Mesenchymal stem cell (in vitro differentiated cells and primary cell): ENCODE measurements around the gene SLC31A1.

Experiments used
- DNase-seq: peaks from one replicate; pipeline ENCODE4 v3.0.0-alpha.2; 2013
- H2AFZ ChIP-seq: one replicate; pipeline ENCODE4 v1.6.1; 2013; ENCODE audit warnings: low read depth, mild to moderate bottlenecking, control low read depth, inconsistent platforms, low read length, moderate library complexity
- H2AK5ac ChIP-seq: 2 replicates; pipeline ENCODE4 v1.6.1; 2013; ENCODE audit warnings: low read length, moderate library complexity, mild to moderate bottlenecking, inconsistent platforms; ENCODE audit not compliant: severe bottlenecking
- H2BK120ac ChIP-seq: one replicate; pipeline ENCODE4 v1.6.1; 2013; ENCODE audit warnings: low read depth, mild to moderate bottlenecking, inconsistent platforms, low read length, moderate library complexity
- H2BK12ac ChIP-seq, 2 experiments: one replicate each; pipeline ENCODE4 v1.6.1; 2013; ENCODE audit warnings: inconsistent platforms in 2 of 2, low read length in 2 of 2, mild to moderate bottlenecking in 2 of 2, moderate library complexity in 2 of 2, control low read depth in 1 of 2
- H2BK15ac ChIP-seq: one replicate; pipeline ENCODE4 v1.6.1; 2013; ENCODE audit warnings: mild to moderate bottlenecking, low read depth, inconsistent platforms; ENCODE audit not compliant: poor library complexity, severe bottlenecking
- H2BK5ac ChIP-seq: 2 replicates; pipeline ENCODE4 v1.6.1; 2013; ENCODE audit warnings: low read depth, mild to moderate bottlenecking, low read length, control low read depth, inconsistent platforms; ENCODE audit not compliant: poor library complexity, severe bottlenecking
- H3K14ac ChIP-seq, 2 experiments: one replicate each; pipeline ENCODE4 v1.6.1; 2013; ENCODE audit warnings: inconsistent platforms in 2 of 2, low read length in 2 of 2, control low read depth in 1 of 2, mild to moderate bottlenecking in 1 of 2, moderate library complexity in 1 of 2
- H3K18ac ChIP-seq, 2 experiments: one replicate each; pipeline ENCODE4 v1.6.1; 2013; ENCODE audit warnings: inconsistent platforms in 2 of 2, low read length in 2 of 2, control low read depth in 1 of 2, low read depth in 1 of 2, mild to moderate bottlenecking in 1 of 2
- H3K23ac ChIP-seq, 2 experiments: one replicate each; pipeline ENCODE4 v1.6.1; 2013; ENCODE audit warnings: inconsistent platforms in 2 of 2, low read length in 2 of 2, mild to moderate bottlenecking in 2 of 2, moderate library complexity in 2 of 2, control low read depth in 1 of 2
- H3K27ac ChIP-seq: 2 replicates; pipeline ENCODE4 v1.5.1; 2013; ENCODE audit warnings: mild to moderate bottlenecking, moderate library complexity, low read length, control low read depth, inconsistent platforms; ENCODE audit not compliant: poor library complexity, severe bottlenecking
- H3K27me3 ChIP-seq, 2 experiments: 2 replicates each; pipeline versions ENCODE4 v1.6.1 to v1.7.0; 2013; ENCODE audit warnings: low read length in 2 of 2, mild to moderate bottlenecking in 2 of 2, moderate library complexity in 2 of 2, control low read depth in 1 of 2, inconsistent platforms in 1 of 2; ENCODE audit not compliant: control insufficient read depth in 1 of 2, insufficient read depth in 1 of 2
- H3K36me3 ChIP-seq, 2 experiments: 2 replicates each; pipeline versions ENCODE4 v1.6.1 to v1.7.0; 2013; ENCODE audit warnings: low read length in 2 of 2, control low read depth in 1 of 2, inconsistent platforms in 1 of 2, low read depth in 1 of 2, mild to moderate bottlenecking in 1 of 2; ENCODE audit not compliant: insufficient read depth in 2 of 2, control insufficient read depth in 1 of 2
- H3K4ac ChIP-seq, 2 experiments: one replicate each; pipeline ENCODE4 v1.6.1; 2013; ENCODE audit warnings: inconsistent platforms in 2 of 2, low read length in 2 of 2, mild to moderate bottlenecking in 2 of 2, moderate library complexity in 2 of 2, control low read depth in 1 of 2, low read depth in 1 of 2
- H3K4me1 ChIP-seq: 2 replicates; pipeline ENCODE4 v1.6.1; 2013; ENCODE audit warnings: low read depth, low read length, control low read depth; ENCODE audit not compliant: control insufficient read depth, insufficient read depth
- H3K4me2 ChIP-seq: 2 replicates; pipeline ENCODE4 v1.6.1; 2013; ENCODE audit warnings: low read length, mild to moderate bottlenecking, inconsistent platforms; ENCODE audit not compliant: poor library complexity, severe bottlenecking
- H3K4me3 ChIP-seq, 2 experiments: 2 replicates each; pipeline versions ENCODE4 v1.5.1 to v1.7.0; 2013; ENCODE audit warnings: low read length in 2 of 2, mild to moderate bottlenecking in 2 of 2, control low read depth in 1 of 2, low read depth in 1 of 2; ENCODE audit not compliant: insufficient read depth in 1 of 2
- H3K79me1 ChIP-seq: replicated peaks from 2 replicates; pipeline ENCODE4 v1.6.1; 2013; ENCODE audit warnings: mild to moderate bottlenecking, control low read depth, low read length, inconsistent platforms; ENCODE audit not compliant: poor library complexity, severe bottlenecking
- H3K9ac ChIP-seq: 2 replicates; pipeline ENCODE4 v1.7.0; 2013; ENCODE audit warnings: mild to moderate bottlenecking, low read length, moderate library complexity
- H3K9me3 ChIP-seq: 2 replicates; pipeline ENCODE4 v1.7.0; 2013; ENCODE audit warnings: mild to moderate bottlenecking, low read length; ENCODE audit not compliant: control insufficient read depth
- H4K8ac ChIP-seq: one replicate; pipeline ENCODE4 v1.6.1; 2013; ENCODE audit warnings: inconsistent platforms, mild to moderate bottlenecking, low read length, moderate library complexity
- H4K91ac ChIP-seq: one replicate; pipeline ENCODE4 v1.6.1; 2013; ENCODE audit warnings: mild to moderate bottlenecking, low read length, inconsistent platforms
- WGBS: methylation state at CpG from one replicate; pipeline ENCODE4 v1.1.7; 2013; ENCODE audit warnings: mixed read lengths; 5-methylcytosine and 5-hydroxymethylcytosine counted together

The SLC31A1 gene

GRCh38 chr9:113281356-113281755, 60.0 kb downstream of the SLC31A1 start:
- Histone ChIP-seq H2BK15ac (no peak overlapping the region), H3K9me3 (no peaks in the 10 kb centered on the region), H3K9ac (no peak overlapping the region), H3K4me3 (no peak overlapping the region), H2AFZ (no peak overlapping the region), H4K91ac (no peak overlapping the region), H3K14ac (no peak overlapping the region), H2BK120ac (no peak overlapping the region), H3K79me1 (peaks cover 21% of the 10 kb centered on the region), H3K23ac (no peak overlapping the region), H2BK5ac (no peak overlapping the region), H3K18ac (no peak overlapping the region), H3K27me3 (no peaks in the 10 kb centered on the region), H3K36me3 (peaks cover 30 to 86% of the 10 kb centered on the region in 2 experiments), H4K8ac (no peak overlapping the region), H2BK12ac (no peak overlapping the region), H2AK5ac (no peak overlapping the region), H3K27ac (no peak overlapping the region), H3K4me2 (no peak overlapping the region), H3K4ac (no peak overlapping the region), H3K4me1 (no peaks in the 10 kb centered on the region)
- WGBS: 97% methylated on average over 4 of the region's 4 CpGs
- DNase-seq: no peak

GRCh38 chr9:113289091-113289490, 67.7 kb downstream of the SLC31A1 start:
- H3K27me3 ChIP-seq: no peaks in the 10 kb centered on the region
- no peak overlapping the region for H2BK15ac ChIP-seq
- H2BK120ac ChIP-seq: no peak overlapping the region
- H2AK5ac ChIP-seq: no peak overlapping the region
- peaks cover 8% of the 10 kb centered on the region for H3K79me1 ChIP-seq
- H3K14ac ChIP-seq: no peak overlapping the region
- H3K4me3 ChIP-seq: no peak overlapping the region
- 96% methylated on average over 2 of the region's 2 CpGs for WGBS
- no peak overlapping the region for H3K4me2 ChIP-seq
- peaks cover 45 to 89% of the 10 kb centered on the region in 2 experiments for H3K36me3 ChIP-seq
- H3K27ac ChIP-seq: no peak overlapping the region
- H4K8ac ChIP-seq: no peak overlapping the region
- H2AFZ ChIP-seq: no peak overlapping the region
- H3K9me3 ChIP-seq: no peaks in the 10 kb centered on the region
- H2BK5ac ChIP-seq: no peak overlapping the region
- H3K18ac ChIP-seq: no peak overlapping the region
- H4K91ac ChIP-seq: no peak overlapping the region
- no peak for DNase-seq
- no peak overlapping the region for H2BK12ac ChIP-seq
- H3K23ac ChIP-seq: no peak overlapping the region
- no peaks in the 10 kb centered on the region for H3K4me1 ChIP-seq
- no peak overlapping the region for H3K9ac ChIP-seq
- no peak overlapping the region for H3K4ac ChIP-seq

GRCh38 chr9:113290052-113290607, 68.8 kb downstream of the SLC31A1 start:
- no peaks in the 10 kb centered on the region for H3K27me3 ChIP-seq

GRCh38 chr9:113293285-113293878, 72.0 kb downstream of the SLC31A1 start:
- Histone ChIP-seq H3K4me3 (peak overlapping the region in 1 of 2 experiments; percentile 22), H2AK5ac (no peak overlapping the region), H3K36me3 (peaks cover 31 to 52% of the 10 kb centered on the region in 2 experiments), H3K4me1 (no peaks in the 10 kb centered on the region), H3K79me1 (no peaks in the 10 kb centered on the region), H2BK15ac (no peak overlapping the region), H3K18ac (no peak overlapping the region), H2BK12ac (no peak overlapping the region), H3K27ac (no peak overlapping the region), H4K8ac (no peak overlapping the region), H3K9ac (peak overlapping the region; percentile 63), H3K9me3 (no peaks in the 10 kb centered on the region), H2BK5ac (no peak overlapping the region), H3K27me3 (peaks cover 0 to 1% of the 10 kb centered on the region in 2 experiments), H2BK120ac (no peak overlapping the region), H4K91ac (no peak overlapping the region), H3K14ac (no peak overlapping the region), H3K4me2 (no peak overlapping the region), H2AFZ (no peak overlapping the region), H3K4ac (no peak overlapping the region), H3K23ac (no peak overlapping the region)
- WGBS: 98% methylated on average over 7 of the region's 7 CpGs
- DNase-seq: no peak

More at GRCh38 chr9:113290052-113290607, 68.8 kb downstream of the SLC31A1 start:
- Histone ChIP-seq H3K4me1 (no peaks in the 10 kb centered on the region), H4K8ac (no peak overlapping the region), H3K14ac (no peak overlapping the region), H3K27ac (no peak overlapping the region), H2BK5ac (no peak overlapping the region), H4K91ac (no peak overlapping the region), H3K36me3 (peaks cover 42 to 80% of the 10 kb centered on the region in 2 experiments), H3K4ac (no peak overlapping the region), H2AFZ (no peak overlapping the region), H3K18ac (no peak overlapping the region), H3K9me3 (no peaks in the 10 kb centered on the region), H3K23ac (no peak overlapping the region), H2BK12ac (no peak overlapping the region), H2BK15ac (no peak overlapping the region), H2AK5ac (no peak overlapping the region), H3K79me1 (peaks cover 8% of the 10 kb centered on the region), H3K4me2 (no peak overlapping the region), H2BK120ac (no peak overlapping the region), H3K9ac (no peak overlapping the region), H3K4me3 (no peak overlapping the region)
- no peak for DNase-seq
- WGBS: 95% methylated on average over 6 of the region's 6 CpGs
